ENCODE results near the gene YWHAE. TPM values are rescaled to one million over a fixed set of nuclear protein-coding genes. Genes with fewer than 3 reads are reported as not detected.
"Not testable (repeated sequence)": the region's sequence is repeated elsewhere in the genome, so short reads cannot be mapped to it uniquely, and the experiment has no call there.

Gene YWHAE
- total RNA-seq, 1 donor from 2014 or later, result 444 TPM

GRCh38 chr17:1395876-1396665, 4.0 kb downstream of the YWHAE start:
- DNase-seq (ENCODE audit: low spot score); H3K9me3 Mint-ChIP-seq; intact Hi-C loops (cut with micrococcal nuclease); H3K27me3 Mint-ChIP-seq (ENCODE audit: insufficient read depth); H3K27ac Mint-ChIP-seq; H3K4me3 Mint-ChIP-seq: not testable (repeated sequence)
- Mint-ChIP-seq H3K4me1 (ENCODE audit: low read depth) (peaks cover 47% of the 10 kb centered on the region), H3K36me3 (ENCODE audit: low read depth) (peaks cover 33% of the 10 kb centered on the region)

GRCh38 chr17:1391577-1391976, 8.4 kb downstream of the YWHAE start:
- peaks cover 49% of the 10 kb centered on the region for H3K4me1 Mint-ChIP-seq (ENCODE audit: low read depth)
- H3K9me3 Mint-ChIP-seq, result no peaks in the 10 kb centered on the region
- peak overlapping the region; percentile 52 for H3K27ac Mint-ChIP-seq
- peaks cover 10% of the 10 kb centered on the region for H3K36me3 Mint-ChIP-seq (ENCODE audit: low read depth)
- no peaks in the 10 kb centered on the region for H3K27me3 Mint-ChIP-seq (ENCODE audit: insufficient read depth)
- H3K4me3 Mint-ChIP-seq, result no peak overlapping the region
- intact Hi-C loops (cut with micrococcal nuclease), result loop anchor here (2.0 kb wide), 1 partner anchor 17 kb away; no protein-coding TSS in a partner anchor
- no peak for DNase-seq (ENCODE audit: low spot score)

GRCh38 chr17:1390432-1391367, 9.3 kb downstream of the YWHAE start:
- intact Hi-C loops (cut with micrococcal nuclease), result loop anchor here (2.0 kb wide), 1 partner anchor 16 kb away; no protein-coding TSS in a partner anchor

GRCh38 chr17:1387490-1388227, 12.4 kb downstream of the YWHAE start:
- intact Hi-C loops (cut with micrococcal nuclease); H3K27ac Mint-ChIP-seq; DNase-seq (ENCODE audit: low spot score); H3K4me3 Mint-ChIP-seq; H3K36me3 Mint-ChIP-seq (ENCODE audit: low read depth); H3K9me3 Mint-ChIP-seq; H3K27me3 Mint-ChIP-seq (ENCODE audit: insufficient read depth): not testable (repeated sequence)
- peaks cover 42% of the 10 kb centered on the region for H3K4me1 Mint-ChIP-seq (ENCODE audit: low read depth)

More at GRCh38 chr17:1390432-1391367, 9.3 kb downstream of the YWHAE start:
- H3K27ac Mint-ChIP-seq, result no peak overlapping the region
- peaks cover 54% of the 10 kb centered on the region for H3K4me1 Mint-ChIP-seq (ENCODE audit: low read depth)
- H3K36me3 Mint-ChIP-seq (ENCODE audit: low read depth), result peaks cover 8% of the 10 kb centered on the region
- H3K27me3 Mint-ChIP-seq (ENCODE audit: insufficient read depth), result no peaks in the 10 kb centered on the region
- no peak for DNase-seq (ENCODE audit: low spot score)
- no peaks in the 10 kb centered on the region for H3K9me3 Mint-ChIP-seq
- no peak overlapping the region for H3K4me3 Mint-ChIP-seq

GRCh38 chr17:1386675-1387190, 13.3 kb downstream of the YWHAE start:
- H3K4me3 Mint-ChIP-seq; DNase-seq (ENCODE audit: low spot score); H3K27me3 Mint-ChIP-seq (ENCODE audit: insufficient read depth); H3K36me3 Mint-ChIP-seq (ENCODE audit: low read depth); intact Hi-C loops (cut with micrococcal nuclease); H3K9me3 Mint-ChIP-seq: not testable (repeated sequence)
- peaks cover 34% of the 10 kb centered on the region for H3K4me1 Mint-ChIP-seq (ENCODE audit: low read depth)
- peak overlapping the region; percentile 40 for H3K27ac Mint-ChIP-seq

GRCh38 chr17:1386265-1386664, 13.8 kb downstream of the YWHAE start:
- Mint-ChIP-seq H3K27me3 (ENCODE audit: insufficient read depth) (no peaks in the 10 kb centered on the region), H3K4me3 (no peak overlapping the region), H3K4me1 (ENCODE audit: low read depth) (peaks cover 34% of the 10 kb centered on the region), H3K9me3 (no peaks in the 10 kb centered on the region), H3K36me3 (ENCODE audit: low read depth) (peaks cover 5% of the 10 kb centered on the region), H3K27ac (no peak overlapping the region)
- no peak for DNase-seq (ENCODE audit: low spot score)
- intact Hi-C loops (cut with micrococcal nuclease), result no loop called here

- peaks cover 35% of the 10 kb centered on the region for H3K4me1 Mint-ChIP-seq (ENCODE audit: low read depth)
- DNase-seq (ENCODE audit: low spot score), result no peak
These were observed 14.2 kb downstream of the YWHAE start for GRCh38 chr17:1385861-1386260.

GRCh38 chr17:1384905-1385435, 15.1 kb downstream of the YWHAE start:
- Mint-ChIP-seq H3K9me3 (no peaks in the 10 kb centered on the region), H3K27me3 (ENCODE audit: insufficient read depth) (no peaks in the 10 kb centered on the region), H3K36me3 (ENCODE audit: low read depth) (peaks cover 5% of the 10 kb centered on the region), H3K4me3 (no peak overlapping the region), H3K27ac (no peak overlapping the region), H3K4me1 (ENCODE audit: low read depth) (peaks cover 36% of the 10 kb centered on the region)
- intact Hi-C loops (cut with micrococcal nuclease), result no loop called here
- no peak for DNase-seq (ENCODE audit: low spot score)

More at GRCh38 chr17:1385861-1386260, 14.2 kb downstream of the YWHAE start:
- Mint-ChIP-seq H3K27me3 (ENCODE audit: insufficient read depth) (no peaks in the 10 kb centered on the region), H3K27ac (no peak overlapping the region), H3K9me3 (no peaks in the 10 kb centered on the region), H3K36me3 (ENCODE audit: low read depth) (peaks cover 5% of the 10 kb centered on the region), H3K4me3 (no peak overlapping the region)
- intact Hi-C loops (cut with micrococcal nuclease), result no loop called here

- Mint-ChIP-seq H3K27ac (peak overlapping the region; percentile 63), H3K4me1 (ENCODE audit: low read depth) (peaks cover 67% of the 10 kb centered on the region), H3K36me3 (ENCODE audit: low read depth) (peaks cover 10% of the 10 kb centered on the region), H3K9me3 (no peaks in the 10 kb centered on the region), H3K27me3 (ENCODE audit: insufficient read depth) (no peaks in the 10 kb centered on the region), H3K4me3 (no peak overlapping the region)
- DNase-seq (ENCODE audit: low spot score), result no peak
- intact Hi-C loops (cut with micrococcal nuclease), result no loop called here
These were observed 20.1 kb downstream of the YWHAE start for GRCh38 chr17:1379930-1380313.

GRCh38 chr17:1379208-1379929, 20.7 kb downstream of the YWHAE start:
- Mint-ChIP-seq H3K27me3 (ENCODE audit: insufficient read depth) (no peaks in the 10 kb centered on the region), H3K36me3 (ENCODE audit: low read depth) (peaks cover 12% of the 10 kb centered on the region), H3K4me3 (no peak overlapping the region), H3K9me3 (no peaks in the 10 kb centered on the region), H3K27ac (peak overlapping the region; percentile 63), H3K4me1 (ENCODE audit: low read depth) (peaks cover 73% of the 10 kb centered on the region)
- intact Hi-C loops (cut with micrococcal nuclease), result no loop called here
- DNase-seq (ENCODE audit: low spot score), result no peak

- DNase-seq (ENCODE audit: low spot score); H3K4me3 Mint-ChIP-seq; H3K27ac Mint-ChIP-seq; intact Hi-C loops (cut with micrococcal nuclease); H3K27me3 Mint-ChIP-seq (ENCODE audit: insufficient read depth); H3K9me3 Mint-ChIP-seq: not testable (repeated sequence)
- Mint-ChIP-seq H3K4me1 (ENCODE audit: low read depth) (peaks cover 80% of the 10 kb centered on the region), H3K36me3 (ENCODE audit: low read depth) (peaks cover 12% of the 10 kb centered on the region)
These were observed 21.6 kb downstream of the YWHAE start for GRCh38 chr17:1378476-1378860.

- Mint-ChIP-seq H3K4me1 (ENCODE audit: low read depth) (peaks cover 80% of the 10 kb centered on the region), H3K27ac (peak overlapping the region; percentile 59), H3K9me3 (no peaks in the 10 kb centered on the region), H3K27me3 (ENCODE audit: insufficient read depth) (no peaks in the 10 kb centered on the region), H3K4me3 (peak overlapping the region; percentile 26), H3K36me3 (ENCODE audit: low read depth) (peaks cover 14% of the 10 kb centered on the region)
- intact Hi-C loops (cut with micrococcal nuclease), result no loop called here
- DNase-seq (ENCODE audit: low spot score), result no peak
These were observed 22.7 kb downstream of the YWHAE start for GRCh38 chr17:1377334-1377733.

Measured in activated T-helper 1 cell treated with anti-CD3 and anti-CD28 coated beads, Interleukin-12 subunit alpha, Interleukin-12 subunit beta, Interleukin-2, Interleukin-4 antibody, amounts not matched to agents 30 ng/mL and 10 ng/mL and 1 ng/mL, durations not matched to agents 14 hours and 24 hours and 36 hours (primary cell).